Measurements from ENCODE around the gene HPS4. TPM values are rescaled to one million over a fixed set of nuclear protein-coding genes. Genes with fewer than 3 reads are reported as not detected.

The HPS4 gene
- total RNA-seq, 1 donor from 2014 or later: 28.9 TPM

GRCh38 chr22:26499188-26499703 lies 15.7 kb upstream of the HPS4 start:
- DNase-seq (ENCODE audit: low read depth): no peak

GRCh38 chr22:26496456-26496855 lies 12.9 kb upstream of the HPS4 start:
- DNase-seq (ENCODE audit: low read depth): no peak

GRCh38 chr22:26494506-26494905 lies 10.9 kb upstream of the HPS4 start:
- DNase-seq (ENCODE audit: low read depth): no peak

- no peak for DNase-seq (ENCODE audit: low read depth)
These were observed 8.6 kb upstream of the HPS4 start for GRCh38 chr22:26492220-26492619.

- DNase-seq (ENCODE audit: low read depth): no peak
These were observed 6.0 kb upstream of the HPS4 start for GRCh38 chr22:26489447-26490036.

GRCh38 chr22:26487996-26488395 lies 4.4 kb upstream of the HPS4 start:
- DNase-seq (ENCODE audit: low read depth): no peak

GRCh38 chr22:26486394-26486793 lies 2.8 kb upstream of the HPS4 start:
- no peak for DNase-seq (ENCODE audit: low read depth)

GRCh38 chr22:26485806-26486390 lies 2.3 kb upstream of the HPS4 start:
- DNase-seq (ENCODE audit: low read depth): no peak

- no peak for DNase-seq (ENCODE audit: low read depth)
These were observed 1.4 kb upstream of the HPS4 start for GRCh38 chr22:26485013-26485412.

- DNase-seq (ENCODE audit: low read depth): no peak
These were observed 750 bp upstream of the HPS4 start for GRCh38 chr22:26484360-26484706.

- DNase-seq (ENCODE audit: low read depth): no peak
These were observed 542 bp downstream of the HPS4 start for GRCh38 chr22:26483043-26483438.

- DNase-seq (ENCODE audit: low read depth): no peak
These were observed 1.4 kb downstream of the HPS4 start for GRCh38 chr22:26482161-26482560.

- no peak for DNase-seq (ENCODE audit: low read depth)
These were observed 1.9 kb downstream of the HPS4 start for GRCh38 chr22:26481694-26482093.

- no peak for DNase-seq (ENCODE audit: low read depth)
These were observed 2.4 kb downstream of the HPS4 start for GRCh38 chr22:26481112-26481693.

GRCh38 chr22:26480611-26480932 lies 3.0 kb downstream of the HPS4 start:
- no peak for DNase-seq (ENCODE audit: low read depth)

GRCh38 chr22:26479792-26480610 lies 3.6 kb downstream of the HPS4 start:
- DNase-seq (ENCODE audit: low read depth): no peak

- DNase-seq (ENCODE audit: low read depth): no peak
These were observed 4.4 kb downstream of the HPS4 start for GRCh38 chr22:26479043-26479791.

- no peak for DNase-seq (ENCODE audit: low read depth)
These were observed 6.2 kb downstream of the HPS4 start for GRCh38 chr22:26477341-26477731.

GRCh38 chr22:26476705-26477340 lies 6.8 kb downstream of the HPS4 start:
- no peak for DNase-seq (ENCODE audit: low read depth)

- peak; percentile 69 for DNase-seq (ENCODE audit: low read depth)
These were observed 8.9 kb downstream of the HPS4 start for GRCh38 chr22:26474682-26475081.

- DNase-seq (ENCODE audit: low read depth): peak; percentile 95
These were observed 12.1 kb downstream of the HPS4 start for GRCh38 chr22:26471522-26471921.

Measured in myocyte (in vitro differentiated cells).